ENCODE results near the gene KCTD17. TPM values are rescaled to one million over a fixed set of nuclear protein-coding genes. Genes with fewer than 3 reads are reported as not detected.

Gene KCTD17
- total RNA-seq, 2 experiments from 2014 or later: 17.3 to 17.9 TPM

DNA sequence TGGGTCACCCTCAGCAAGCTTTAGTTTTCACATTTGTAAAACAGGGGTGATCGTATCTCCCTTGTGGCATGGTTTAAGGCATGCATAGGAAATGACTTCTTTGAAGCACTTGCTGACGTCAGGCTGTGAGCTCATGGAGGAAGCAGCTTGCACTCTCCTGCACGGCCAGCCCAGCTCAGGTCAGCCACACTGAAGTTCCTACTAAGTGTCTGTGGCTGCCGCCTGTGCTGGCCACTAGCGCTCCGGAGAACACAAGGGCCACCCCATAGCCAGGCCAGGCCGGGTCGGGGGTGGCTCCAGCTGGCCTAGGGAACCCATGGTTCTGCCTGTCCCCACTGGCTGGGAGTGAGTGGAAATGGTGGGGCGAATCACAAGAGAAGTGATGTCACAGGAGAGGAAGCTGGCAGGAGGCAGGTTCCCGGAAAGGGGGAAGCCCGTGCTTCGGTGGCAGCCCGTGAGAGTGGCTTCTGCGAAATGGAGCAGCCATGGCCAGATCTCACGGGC is 28.2 kb downstream of the KCTD17 start:
- ChIA-PET POLR2A (interaction anchor here (0.6 to 2.4 kb wide), 14 partner anchors 9 to 304 kb away, joined by 3 to 29 read pairs (median 4); partner anchors contain the start of genes IFT27, IL2RB and KCTD17), CTCF (interaction anchor here (0.7 to 2.5 kb wide), 8 partner anchors 19 to 120 kb away, joined by 3 to 18 read pairs (median 4); no protein-coding TSS in a partner anchor)
- Mint-ChIP-seq H3K27me3 (no peaks in the 10 kb centered on the region), H3K9me3 (no peaks in the 10 kb centered on the region), H3K36me3 (ENCODE audit: low read depth) (no peaks in the 10 kb centered on the region), H3K4me1 (ENCODE audit: low read depth) (peaks cover 34% of the 10 kb centered on the region), H3K27ac (peak overlapping the region; percentile 99), H3K4me3 (peak overlapping the region; percentile 81)
- Histone ChIP-seq H3K4me3 (ENCODE audit: low read length) (no peak overlapping the region), H3K4me1 (ENCODE audit: insufficient read depth, low read length) (peaks cover 47% of the 10 kb centered on the region), H3K27ac (ENCODE audit: low read depth in 1 of 2, low read length in 2 of 2) (peak overlapping the region; percentile 81 to 86), H3K9me3 (ENCODE audit: control insufficient read depth in 1 of 2, insufficient read depth in 1 of 2, low read length in 2 of 2) (no peaks in the 10 kb centered on the region), H3K36me3 (ENCODE audit: insufficient read depth, low read length) (no peaks in the 10 kb centered on the region), H3K27me3 (ENCODE audit: control insufficient read depth in 1 of 2, insufficient read depth in 2 of 2, low read length in 2 of 2) (no peaks in the 10 kb centered on the region)
- DNase-seq: peak; percentile 51 to 95 (median 69)
- intact Hi-C loops (cut with DNase I, micrococcal nuclease): loop anchor here (1.0 to 5.0 kb wide), 9 partner anchors 43 to 378 kb away; partner anchors contain the start of gene IL2RB (in 1 of the 2)
- ATAC-seq (ENCODE audit: poor library complexity): peak; percentile 80
- TF ChIP-seq, protein P1, sequence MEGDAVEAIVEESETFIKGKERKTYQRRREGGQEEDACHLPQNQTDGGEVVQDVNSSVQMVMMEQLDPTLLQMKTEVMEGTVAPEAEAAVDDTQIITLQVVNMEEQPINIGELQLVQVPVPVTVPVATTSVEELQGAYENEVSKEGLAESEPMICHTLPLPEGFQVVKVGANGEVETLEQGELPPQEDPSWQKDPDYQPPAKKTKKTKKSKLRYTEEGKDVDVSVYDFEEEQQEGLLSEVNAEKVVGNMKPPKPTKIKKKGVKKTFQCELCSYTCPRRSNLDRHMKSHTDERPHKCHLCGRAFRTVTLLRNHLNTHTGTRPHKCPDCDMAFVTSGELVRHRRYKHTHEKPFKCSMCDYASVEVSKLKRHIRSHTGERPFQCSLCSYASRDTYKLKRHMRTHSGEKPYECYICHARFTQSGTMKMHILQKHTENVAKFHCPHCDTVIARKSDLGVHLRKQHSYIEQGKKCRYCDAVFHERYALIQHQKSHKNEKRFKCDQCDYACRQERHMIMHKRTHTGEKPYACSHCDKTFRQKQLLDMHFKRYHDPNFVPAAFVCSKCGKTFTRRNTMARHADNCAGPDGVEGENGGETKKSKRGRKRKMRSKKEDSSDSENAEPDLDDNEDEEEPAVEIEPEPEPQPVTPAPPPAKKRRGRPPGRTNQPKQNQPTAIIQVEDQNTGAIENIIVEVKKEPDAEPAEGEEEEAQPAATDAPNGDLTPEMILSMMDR (IDR thresholded peaks at IDR 0.05): no peak

DNA sequence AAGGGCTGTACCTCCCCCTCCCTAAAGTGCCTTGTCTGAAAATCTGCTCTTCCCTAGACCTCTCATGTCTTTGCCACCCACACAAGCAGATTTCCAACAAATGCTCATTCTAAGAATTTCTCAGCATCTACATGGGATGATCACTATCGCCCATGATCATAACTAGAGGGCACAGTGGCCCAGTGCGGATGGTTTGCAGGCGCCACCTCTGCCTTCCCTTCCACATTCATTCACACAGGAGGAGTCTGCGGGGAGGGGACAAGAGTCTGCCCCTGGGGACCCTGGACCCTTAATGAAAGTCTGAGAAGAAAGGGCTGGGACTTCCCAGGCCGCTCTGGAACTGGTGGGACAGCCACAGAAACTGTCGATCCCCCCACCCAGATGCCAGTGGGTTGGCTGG is 28.9 kb downstream of the KCTD17 start:
- no peaks in the 10 kb centered on the region for H3K27me3 ChIP-seq (ENCODE audit: control insufficient read depth in 1 of 2, insufficient read depth in 2 of 2, low read length in 2 of 2)
- no peaks in the 10 kb centered on the region for H3K36me3 ChIP-seq (ENCODE audit: insufficient read depth, low read length)
- Mint-ChIP-seq H3K9me3 (no peaks in the 10 kb centered on the region), H3K36me3 (ENCODE audit: low read depth) (no peaks in the 10 kb centered on the region), H3K27ac (peak overlapping the region; percentile 99), H3K4me3 (peak overlapping the region; percentile 7), H3K27me3 (no peaks in the 10 kb centered on the region), H3K4me1 (ENCODE audit: low read depth) (peaks cover 34% of the 10 kb centered on the region)
- H3K4me3 ChIP-seq (ENCODE audit: low read length): no peak overlapping the region
- DNase-seq (no peak), ATAC-seq (ENCODE audit: poor library complexity) (no peak)
- H3K9me3 ChIP-seq (ENCODE audit: control insufficient read depth in 1 of 2, insufficient read depth in 1 of 2, low read length in 2 of 2): no peaks in the 10 kb centered on the region
- peaks cover 47% of the 10 kb centered on the region for H3K4me1 ChIP-seq (ENCODE audit: insufficient read depth, low read length)
- intact Hi-C loops (cut with DNase I, micrococcal nuclease): no loop called here
- TF ChIP-seq, protein P1 (IDR thresholded peaks at IDR 0.05): no peak
- ChIA-PET CTCF (interaction anchor here (1.3 to 2.5 kb wide), 2 partner anchors 82 to 119 kb away, joined by 6 to 18 read pairs; no protein-coding TSS in a partner anchor), POLR2A (interaction anchor here (0.6 to 2.4 kb wide), 8 partner anchors 10 to 304 kb away, joined by 3 to 29 read pairs (median 6); partner anchors contain the start of genes IFT27, IL2RB and KCTD17)
- peak overlapping the region; percentile 81 to 86 for H3K27ac ChIP-seq (ENCODE audit: low read depth in 1 of 2, low read length in 2 of 2)

DNA sequence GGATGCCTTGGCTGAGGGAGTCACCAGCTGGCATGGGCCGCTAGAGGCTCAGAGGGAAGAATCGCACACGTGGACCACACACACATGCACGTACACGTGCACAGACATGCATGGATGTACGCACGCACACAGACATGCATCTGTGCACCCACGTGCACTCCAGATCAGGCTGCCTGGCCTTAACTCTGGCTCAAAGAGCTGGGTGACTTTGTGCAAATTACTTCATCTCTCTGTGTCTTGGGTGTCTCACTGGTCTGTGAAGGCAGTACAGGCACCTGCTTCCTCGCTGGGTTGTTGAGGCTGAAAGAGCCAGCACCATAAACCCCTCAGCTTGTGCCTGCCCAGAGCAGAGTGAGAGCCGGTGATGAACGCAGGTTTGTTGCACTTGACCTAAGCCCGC is 29.3 kb downstream of the KCTD17 start:
- no peak for DNase-seq
- Mint-ChIP-seq H3K36me3 (ENCODE audit: low read depth) (no peaks in the 10 kb centered on the region), H3K27me3 (no peaks in the 10 kb centered on the region), H3K27ac (peak overlapping the region; percentile 99), H3K9me3 (no peaks in the 10 kb centered on the region), H3K4me1 (ENCODE audit: low read depth) (peaks cover 34% of the 10 kb centered on the region), H3K4me3 (no peak overlapping the region)
- TF ChIP-seq, protein P1 (IDR thresholded peaks at IDR 0.05): no peak
- H3K27ac ChIP-seq (ENCODE audit: low read depth in 1 of 2, low read length in 2 of 2): peak overlapping the region; percentile 81 to 86
- no peak overlapping the region for H3K4me3 ChIP-seq (ENCODE audit: low read length)
- ChIA-PET POLR2A (no interaction called here), CTCF (no interaction called here)
- no peak for ATAC-seq (ENCODE audit: poor library complexity)
- no peaks in the 10 kb centered on the region for H3K27me3 ChIP-seq (ENCODE audit: control insufficient read depth in 1 of 2, insufficient read depth in 2 of 2, low read length in 2 of 2)
- no peaks in the 10 kb centered on the region for H3K36me3 ChIP-seq (ENCODE audit: insufficient read depth, low read length)
- H3K4me1 ChIP-seq (ENCODE audit: insufficient read depth, low read length): peaks cover 47% of the 10 kb centered on the region
- no peaks in the 10 kb centered on the region for H3K9me3 ChIP-seq (ENCODE audit: control insufficient read depth in 1 of 2, insufficient read depth in 1 of 2, low read length in 2 of 2)
- intact Hi-C loops (cut with DNase I, micrococcal nuclease): no loop called here
